NCI-H1436 (cell line): ENCODE data around the gene SRRD.
"Not testable (repeated sequence)": the region's sequence is repeated elsewhere in the genome, so short reads cannot be mapped to it uniquely, and the experiment has no call there.

Experiments
- DNase-seq: peaks from one replicate; lab custom pipeline; 2025; lab: John Stamatoyannopoulos, UW

The SRRD gene

GRCh38 chr22:26522012-26522411 lies 38.3 kb downstream of the SRRD start:
- DNase-seq, result no peak

DNA sequence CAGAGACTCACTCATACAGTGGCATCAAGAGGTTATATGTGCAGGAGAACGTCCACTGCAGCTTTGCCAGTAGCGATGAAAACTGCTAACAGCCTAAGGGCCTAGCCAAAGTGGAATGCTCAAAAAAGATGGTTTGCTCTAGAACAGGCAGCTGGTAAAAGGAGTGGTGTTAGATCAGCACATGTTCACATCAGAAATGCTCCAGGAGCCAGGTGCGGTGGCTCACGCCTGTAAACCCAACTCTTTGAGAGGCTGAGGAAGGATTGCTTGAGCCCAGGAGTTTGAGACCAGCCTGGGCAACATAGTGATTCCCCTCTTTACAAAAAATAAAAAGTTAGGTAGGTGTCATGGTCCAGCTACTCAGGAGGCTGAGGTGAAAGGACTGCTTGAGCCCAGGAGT lies 38.9 kb downstream of the SRRD start:
- DNase-seq, result no peak

- DNase-seq, result no peak
Measured at GRCh38 chr22:26524870-26525269, 41.2 kb downstream of the SRRD start.

DNA sequence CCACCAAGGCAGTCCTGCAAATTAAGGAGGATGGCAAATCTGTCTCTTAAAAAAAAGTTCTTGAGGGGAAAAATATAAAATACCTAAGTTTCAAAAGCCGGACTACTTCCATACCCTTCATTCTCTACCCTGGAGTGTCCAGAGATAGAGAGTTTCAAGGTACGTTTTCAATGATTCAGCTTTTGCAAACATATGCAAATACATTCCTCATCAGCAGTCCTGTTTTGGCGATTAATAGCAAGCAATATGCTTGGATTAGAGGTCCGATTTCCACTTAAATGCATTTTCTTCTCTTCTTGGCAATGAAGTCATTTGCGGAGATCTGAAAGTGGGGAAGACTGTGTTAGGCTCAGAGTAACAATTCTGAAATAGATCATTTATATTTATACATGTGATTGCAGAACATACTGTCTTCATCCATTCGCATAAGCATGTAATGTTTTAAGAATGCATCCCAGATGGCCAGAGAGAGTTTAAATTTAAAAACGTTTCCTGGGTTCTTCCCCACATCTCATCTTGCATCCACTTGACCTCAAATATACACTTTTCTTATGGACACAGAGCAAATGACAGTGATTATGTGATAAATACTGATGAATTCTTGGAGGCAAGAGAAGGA lies 42.4 kb downstream of the SRRD start:
- DNase-seq, result no peak

GRCh38 chr22:26527167-26527566 lies 43.5 kb downstream of the SRRD start:
- no peak for DNase-seq

DNA sequence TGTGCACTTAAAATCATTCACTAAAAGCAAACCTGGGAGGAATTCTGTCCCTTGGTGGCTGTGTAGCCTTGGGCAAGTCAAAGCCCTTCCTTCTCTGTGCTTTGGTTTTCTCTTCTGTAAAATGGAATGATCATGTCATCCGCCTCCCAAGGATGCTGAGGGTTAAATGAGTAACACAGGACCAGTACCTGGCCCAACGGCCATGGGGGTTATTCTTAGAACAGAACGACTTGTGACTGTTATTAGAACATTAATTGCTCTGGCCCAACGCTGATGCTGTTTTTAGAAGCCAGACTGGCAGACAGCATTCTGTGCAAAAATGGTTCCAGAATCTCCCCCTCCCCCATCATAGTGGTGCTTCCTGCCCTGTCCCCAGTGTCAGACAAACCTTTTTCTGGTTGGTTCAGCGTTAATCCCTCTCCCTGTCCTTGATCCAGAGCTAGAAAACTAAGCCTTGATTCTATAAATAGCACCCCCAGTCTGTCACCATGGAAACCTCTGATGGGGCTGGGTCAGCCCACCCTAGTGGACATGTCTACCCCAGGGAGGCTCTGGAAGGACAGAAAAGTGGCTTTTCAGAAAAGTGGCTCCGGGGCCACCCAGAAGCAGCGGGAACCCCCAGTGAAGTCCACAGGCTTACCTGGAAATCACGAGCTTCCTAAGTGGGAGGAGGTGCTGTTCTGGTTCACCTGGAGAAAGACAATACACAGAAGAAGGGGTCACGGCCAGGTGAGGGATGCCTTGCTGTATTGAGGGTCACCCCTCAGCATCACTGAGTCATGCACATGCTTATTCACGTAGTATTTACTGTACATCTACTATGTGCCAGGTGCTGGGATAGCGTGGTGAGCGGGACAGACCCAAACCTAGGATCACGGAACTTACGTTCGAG lies 44.1 kb downstream of the SRRD start:
- no peak for DNase-seq

DNA sequence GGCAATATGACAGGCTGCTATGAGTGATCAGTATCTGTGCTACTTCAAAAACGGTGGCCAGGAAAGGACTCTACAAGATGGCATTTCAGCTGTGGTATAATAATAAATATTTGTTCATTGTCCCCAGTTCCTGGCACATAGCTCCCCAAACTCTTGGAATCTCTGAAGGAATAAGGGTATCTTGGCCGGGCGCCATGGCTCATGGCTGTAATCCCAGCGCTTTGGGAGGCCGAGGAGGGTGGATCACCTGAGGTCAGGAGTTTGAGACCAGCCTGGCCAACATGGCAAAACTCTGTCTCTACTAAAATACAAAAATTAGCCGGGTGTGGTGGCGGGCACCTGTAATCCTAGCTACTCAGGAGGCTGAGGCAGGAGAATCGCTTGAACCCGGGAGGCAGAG lies 44.8 kb downstream of the SRRD start:
- DNase-seq, result not testable (repeated sequence)

DNA sequence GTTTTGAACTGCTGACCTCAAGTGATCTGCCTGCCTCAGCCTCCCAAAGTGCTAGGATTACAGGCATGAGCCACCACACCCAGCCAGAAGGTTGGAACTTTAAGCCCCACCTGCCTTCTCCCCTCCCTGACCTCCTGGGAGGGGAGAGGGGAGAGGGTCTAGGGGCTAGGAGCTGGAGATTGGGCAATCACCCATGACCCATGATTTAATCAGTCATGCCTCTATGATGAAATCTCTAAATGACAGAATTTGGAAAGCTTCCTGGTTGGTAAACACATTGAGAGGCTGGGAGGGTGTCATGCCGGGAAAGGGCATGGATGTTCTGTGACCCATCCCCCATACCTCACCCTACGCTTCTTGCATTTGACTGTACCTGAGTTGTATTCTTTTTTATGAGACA lies 45.7 kb downstream of the SRRD start:
- DNase-seq, result no peak

GRCh38 chr22:26534171-26534855 lies 50.6 kb downstream of the SRRD start:
- no peak for DNase-seq

GRCh38 chr22:26534874-26535602 lies 51.4 kb downstream of the SRRD start:
- no peak for DNase-seq

- DNase-seq, result no peak
Measured at GRCh38 chr22:26535603-26535908, 51.9 kb downstream of the SRRD start.

DNA sequence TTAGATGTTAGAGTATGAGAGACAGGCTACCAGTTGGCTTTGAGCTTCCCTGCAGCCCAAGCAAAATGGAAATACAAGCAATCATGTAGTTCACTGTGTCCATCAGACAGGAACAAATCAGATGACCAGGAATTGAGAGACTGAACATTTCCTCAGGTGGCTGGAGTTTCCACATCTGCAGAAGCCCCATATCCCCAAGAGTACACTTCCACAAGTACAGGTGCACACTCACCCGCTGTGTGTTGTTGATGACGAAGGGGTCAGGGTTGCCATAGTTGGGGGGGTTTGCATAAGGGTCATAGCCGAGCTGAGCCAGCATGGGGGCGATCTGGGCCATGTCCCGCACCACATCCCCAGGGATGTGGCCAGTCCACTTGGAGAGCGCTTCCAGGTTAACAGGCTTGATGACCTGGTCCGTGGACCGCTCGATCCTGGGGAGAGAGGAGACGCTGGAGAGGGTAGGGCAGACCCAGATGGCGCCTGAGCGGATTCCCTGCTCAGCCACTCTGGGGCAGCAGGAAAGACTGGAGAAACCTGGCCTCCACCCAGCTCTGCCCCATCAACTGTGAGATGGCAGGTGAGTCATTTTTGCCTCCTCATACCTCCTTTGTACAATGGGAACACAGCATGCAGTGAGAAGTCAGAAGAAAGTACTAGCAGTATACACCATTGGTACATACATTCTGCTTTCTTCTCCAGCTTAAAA lies 52.5 kb downstream of the SRRD start:
- no peak for DNase-seq

- DNase-seq, result no peak
Measured at GRCh38 chr22:26536762-26537134, 53.1 kb downstream of the SRRD start.

- DNase-seq, result no peak
Measured at GRCh38 chr22:26540119-26540518, 56.4 kb downstream of the SRRD start.

- DNase-seq, result no peak
Measured at GRCh38 chr22:26541167-26541819, 57.6 kb downstream of the SRRD start.

DNA sequence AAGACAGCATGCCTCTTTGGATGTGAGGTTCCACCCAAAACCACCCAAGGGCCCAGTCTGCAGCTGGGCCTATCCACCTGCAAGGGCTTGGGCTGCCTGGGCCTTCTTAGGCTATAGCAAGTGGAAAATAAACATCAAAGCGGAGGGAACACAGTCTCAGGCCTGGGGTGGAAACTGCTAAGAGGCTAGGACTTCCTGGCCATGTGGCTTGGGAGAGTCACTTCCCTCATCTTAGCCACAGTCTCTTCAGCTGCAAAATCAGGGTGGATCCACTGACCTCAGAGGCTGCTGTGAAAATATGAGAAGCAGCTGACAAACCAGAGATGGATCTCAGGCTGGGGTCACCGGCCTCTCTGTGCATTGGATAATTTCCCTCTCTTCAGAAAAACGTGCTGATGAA lies 59.2 kb downstream of the SRRD start:
- no peak for DNase-seq
